ENCODE data around the gene ST8SIA5. TPM values are rescaled to one million over a fixed set of nuclear protein-coding genes. Genes with fewer than 3 reads are reported as not detected.

ST8SIA5 gene
- total RNA-seq, 1 donor from 2014 or later = 0.79 TPM

DNA sequence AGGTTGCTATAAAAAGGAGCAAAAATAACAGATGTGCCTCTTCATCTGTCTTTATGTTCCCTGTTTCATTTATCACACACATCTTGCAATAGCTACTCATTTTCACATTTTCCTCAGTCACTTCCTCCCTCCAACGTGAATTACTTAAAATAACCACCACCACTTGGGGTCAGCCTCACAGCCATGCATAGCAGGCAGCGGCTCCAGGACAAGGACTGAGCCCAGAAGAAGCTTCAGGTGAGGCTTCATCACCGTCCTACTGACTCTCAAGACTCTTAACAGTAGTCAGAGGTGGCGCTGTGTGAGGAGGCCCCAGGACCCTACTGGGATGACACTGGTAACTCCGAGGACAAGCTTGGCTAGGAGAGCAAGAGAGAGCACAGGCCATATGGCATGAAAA lies 15.5 kb upstream of the ST8SIA5 start:
- H3K9me3 Mint-ChIP-seq = no peaks in the 10 kb centered on the region

DNA sequence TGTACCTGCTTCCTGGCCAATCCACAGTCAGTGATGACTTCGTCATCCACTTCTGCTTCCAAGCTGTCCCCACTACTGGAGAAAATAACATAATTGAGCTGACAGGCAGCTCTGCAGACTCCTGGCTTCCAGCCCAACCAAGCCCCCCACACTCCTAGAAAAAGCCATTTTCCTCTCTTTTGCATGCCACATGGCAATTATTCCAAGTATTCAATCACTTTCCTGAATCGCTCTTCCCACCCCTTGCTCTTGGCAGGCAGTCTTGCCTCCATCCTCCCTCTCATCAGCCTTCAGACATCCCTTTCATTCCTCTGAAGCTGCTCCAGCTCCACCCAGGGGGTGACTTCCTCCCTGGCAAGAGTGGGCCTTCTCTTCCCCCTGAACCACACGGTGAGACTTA lies 14.3 kb upstream of the ST8SIA5 start:
- no peak for DNase-seq (ENCODE audit: low read depth, low spot score)
- H3K27ac Mint-ChIP-seq (ENCODE audit: unreplicated experiment) = peak overlapping the region; percentile 9
- H3K9me3 Mint-ChIP-seq = no peaks in the 10 kb centered on the region
- H3K4me3 Mint-ChIP-seq = no peak overlapping the region
- H3K27me3 Mint-ChIP-seq (ENCODE audit: low read depth) = no peaks in the 10 kb centered on the region
- no peaks in the 10 kb centered on the region for H3K4me1 Mint-ChIP-seq
- TF ChIP-seq, protein P1, sequence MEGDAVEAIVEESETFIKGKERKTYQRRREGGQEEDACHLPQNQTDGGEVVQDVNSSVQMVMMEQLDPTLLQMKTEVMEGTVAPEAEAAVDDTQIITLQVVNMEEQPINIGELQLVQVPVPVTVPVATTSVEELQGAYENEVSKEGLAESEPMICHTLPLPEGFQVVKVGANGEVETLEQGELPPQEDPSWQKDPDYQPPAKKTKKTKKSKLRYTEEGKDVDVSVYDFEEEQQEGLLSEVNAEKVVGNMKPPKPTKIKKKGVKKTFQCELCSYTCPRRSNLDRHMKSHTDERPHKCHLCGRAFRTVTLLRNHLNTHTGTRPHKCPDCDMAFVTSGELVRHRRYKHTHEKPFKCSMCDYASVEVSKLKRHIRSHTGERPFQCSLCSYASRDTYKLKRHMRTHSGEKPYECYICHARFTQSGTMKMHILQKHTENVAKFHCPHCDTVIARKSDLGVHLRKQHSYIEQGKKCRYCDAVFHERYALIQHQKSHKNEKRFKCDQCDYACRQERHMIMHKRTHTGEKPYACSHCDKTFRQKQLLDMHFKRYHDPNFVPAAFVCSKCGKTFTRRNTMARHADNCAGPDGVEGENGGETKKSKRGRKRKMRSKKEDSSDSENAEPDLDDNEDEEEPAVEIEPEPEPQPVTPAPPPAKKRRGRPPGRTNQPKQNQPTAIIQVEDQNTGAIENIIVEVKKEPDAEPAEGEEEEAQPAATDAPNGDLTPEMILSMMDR (conservative IDR thresholded peaks at IDR 0.05) = no peak
- no peaks in the 10 kb centered on the region for H3K36me3 Mint-ChIP-seq (ENCODE audit: low read depth)

More for the DNA sequence above, 15.5 kb upstream of the ST8SIA5 start:
- no peak overlapping the region for H3K4me3 Mint-ChIP-seq
- no peak overlapping the region for H3K27ac Mint-ChIP-seq (ENCODE audit: unreplicated experiment)
- TF ChIP-seq, protein P1 (conservative IDR thresholded peaks at IDR 0.05) = no peak
- H3K36me3 Mint-ChIP-seq (ENCODE audit: low read depth) = no peaks in the 10 kb centered on the region
- no peaks in the 10 kb centered on the region for H3K4me1 Mint-ChIP-seq
- DNase-seq (ENCODE audit: low read depth, low spot score) = no peak
- no peaks in the 10 kb centered on the region for H3K27me3 Mint-ChIP-seq (ENCODE audit: low read depth)

DNA sequence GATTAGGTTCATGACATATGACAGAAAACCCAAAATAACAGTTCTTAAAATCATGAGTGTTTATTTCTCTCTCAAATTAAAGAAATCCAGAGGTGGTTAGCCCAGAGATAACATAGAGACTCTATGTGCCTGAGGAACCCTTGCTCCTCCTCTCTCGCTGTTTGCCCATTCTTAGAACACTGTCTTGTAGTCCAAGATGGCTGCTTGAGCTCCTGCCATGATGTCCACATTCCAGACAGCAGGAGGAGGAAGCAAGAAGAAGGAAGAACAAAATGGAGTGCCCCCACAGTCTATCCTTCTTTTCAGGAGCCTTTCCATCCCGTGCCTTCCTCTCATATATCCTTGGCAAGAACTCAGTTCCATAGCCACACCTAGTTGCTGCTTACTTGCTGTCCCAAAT lies 13.9 kb upstream of the ST8SIA5 start:
- no peak for DNase-seq (ENCODE audit: low read depth, low spot score)
- no peaks in the 10 kb centered on the region for H3K4me1 Mint-ChIP-seq
- no peaks in the 10 kb centered on the region for H3K36me3 Mint-ChIP-seq (ENCODE audit: low read depth)
- no peak overlapping the region for H3K27ac Mint-ChIP-seq (ENCODE audit: unreplicated experiment)
- TF ChIP-seq, protein P1 (conservative IDR thresholded peaks at IDR 0.05) = no peak
- no peak overlapping the region for H3K4me3 Mint-ChIP-seq
- no peaks in the 10 kb centered on the region for H3K27me3 Mint-ChIP-seq (ENCODE audit: low read depth)
- no peaks in the 10 kb centered on the region for H3K9me3 Mint-ChIP-seq

DNA sequence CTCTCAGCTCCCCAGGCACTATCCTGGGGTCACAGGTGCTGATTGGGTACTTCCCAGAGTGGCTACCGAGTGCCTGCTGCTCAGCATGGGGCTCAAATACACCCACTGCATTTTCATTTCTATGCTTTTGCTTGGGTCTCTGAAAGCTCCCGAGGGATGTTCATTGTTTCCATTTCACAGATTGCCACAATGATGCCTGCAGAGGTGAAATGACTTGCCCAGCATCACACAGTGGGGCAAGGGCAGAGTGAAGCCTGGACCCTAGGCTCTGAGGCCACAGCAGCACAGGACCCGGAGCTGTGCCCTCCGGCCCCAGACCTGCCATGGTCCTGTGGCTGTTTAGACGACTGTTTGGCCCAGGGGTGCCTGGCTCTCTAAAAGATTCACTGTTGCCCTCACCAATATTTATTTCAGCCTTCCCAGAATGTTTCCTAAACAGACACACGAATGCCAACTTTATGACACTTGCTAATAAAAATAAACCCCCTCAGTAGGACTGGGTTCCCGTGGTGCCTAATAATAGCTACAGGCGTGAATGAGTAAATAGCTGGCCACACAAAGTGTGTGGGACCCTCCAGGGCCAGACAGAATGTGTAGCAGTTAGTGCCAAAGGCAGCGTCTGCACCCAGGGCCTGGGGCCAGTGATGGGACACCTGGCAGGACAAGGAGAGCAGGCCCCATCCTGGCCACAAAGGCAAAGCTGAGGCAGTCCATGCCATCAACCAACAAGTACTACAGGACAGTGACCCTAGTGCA lies 11.5 kb upstream of the ST8SIA5 start:
- Mint-ChIP-seq H3K27me3 (ENCODE audit: low read depth) (peaks cover 4% of the 10 kb centered on the region), H3K36me3 (ENCODE audit: low read depth) (no peaks in the 10 kb centered on the region), H3K4me3 (no peak overlapping the region), H3K27ac (ENCODE audit: unreplicated experiment) (no peak overlapping the region), H3K9me3 (no peaks in the 10 kb centered on the region), H3K4me1 (no peaks in the 10 kb centered on the region)
- TF ChIP-seq, protein P1 (conservative IDR thresholded peaks at IDR 0.05) = no peak
- DNase-seq (ENCODE audit: low read depth, low spot score) = no peak

DNA sequence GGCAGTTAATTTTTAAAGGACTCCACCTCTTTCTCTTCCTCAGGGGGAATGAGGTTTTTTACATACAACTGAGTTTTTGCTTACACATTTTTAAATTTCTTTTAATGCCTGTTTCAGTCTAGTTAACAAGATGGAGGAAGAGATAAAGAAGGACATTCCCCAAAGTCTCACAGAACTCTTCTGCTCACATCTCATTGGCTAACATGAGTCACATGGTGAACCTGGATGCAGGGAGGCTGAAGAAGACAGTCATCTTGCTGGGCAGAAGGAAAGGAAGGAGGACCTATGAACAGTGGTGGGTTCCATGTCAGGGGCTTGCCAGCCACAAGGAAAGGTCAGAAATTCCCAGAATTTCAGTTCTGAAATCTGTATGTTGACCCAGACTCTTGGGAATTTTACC lies 10.4 kb upstream of the ST8SIA5 start:
- no peaks in the 10 kb centered on the region for H3K36me3 Mint-ChIP-seq (ENCODE audit: low read depth)
- peaks cover 15% of the 10 kb centered on the region for H3K27me3 Mint-ChIP-seq (ENCODE audit: low read depth)

More for the DNA sequence above, 10.4 kb upstream of the ST8SIA5 start:
- H3K4me3 Mint-ChIP-seq = no peak overlapping the region
- H3K27ac Mint-ChIP-seq (ENCODE audit: unreplicated experiment) = no peak overlapping the region
- H3K9me3 Mint-ChIP-seq = no peaks in the 10 kb centered on the region
- TF ChIP-seq, protein P1 (conservative IDR thresholded peaks at IDR 0.05) = no peak
- no peak for DNase-seq (ENCODE audit: low read depth, low spot score)
- H3K4me1 Mint-ChIP-seq = no peaks in the 10 kb centered on the region

Measured in neural crest cell (in vitro differentiated cells).